SK-N-SH treated with all-trans-retinoic acid at 6 μM for 48 hours (cell line): ENCODE data around the gene LGALS7.
"Not testable (repeated sequence)": the region's sequence is repeated elsewhere in the genome, so short reads cannot be mapped to it uniquely, and the experiment has no call there.

ENCODE experiments used
- ATAC-seq: fragments of 200-7000 bp; cut with Tn5 transposase; 3 replicates; pipeline ENCODE4 v1.9.1; 2020; ENCODE audit warnings: mild to moderate bottlenecking, moderate library complexity
- ARNTL ChIP-seq: fragments of 450-650 bp; formaldehyde crosslinking; IDR thresholded peaks from 2 replicates; pipeline ENCODE4 v1.5.0; 2020; ENCODE audit warnings: low read depth, mild to moderate bottlenecking, moderate library complexity, borderline replicate concordance
- BACH2 ChIP-seq: fragments of 250-450 bp; sonication (Bioruptor Pico); IDR thresholded peaks from 2 replicates; pipeline ENCODE4 v1.9.0; 2021; ENCODE audit warnings: mild to moderate bottlenecking, borderline replicate concordance
- ESRRG ChIP-seq: fragments of 250-450 bp; sonication (Bioruptor Pico); IDR thresholded peaks from 2 replicates; pipeline ENCODE4 v1.6.1; 2021; ENCODE audit warnings: mild to moderate bottlenecking
- GLIS3 ChIP-seq: fragments of 250-450 bp; sonication (Bioruptor Pico); IDR thresholded peaks from 2 replicates; pipeline ENCODE4 v1.5.0; 2020; ENCODE audit warnings: mild to moderate bottlenecking, moderate library complexity
- ISL1 ChIP-seq: fragments of 250-450 bp; sonication (Bioruptor Pico); IDR thresholded peaks from 2 replicates; pipeline ENCODE4 v2.1.2; 2022; ENCODE audit warnings: mild to moderate bottlenecking, moderate library complexity
- OSR1 ChIP-seq: fragments of 250-450 bp; sonication (Bioruptor Pico); IDR thresholded peaks from 2 replicates; pipeline ENCODE4 v1.8.0; 2022; ENCODE audit warnings: moderate library complexity, mild to moderate bottlenecking, inconsistent platforms
- PPARA ChIP-seq: fragments of 250-450 bp; sonication (Bioruptor Pico); IDR thresholded peaks from 2 replicates; pipeline ENCODE4 v1.5.0; 2020; ENCODE audit warnings: mild to moderate bottlenecking, borderline replicate concordance
- RARB ChIP-seq: fragments of 250-450 bp; sonication (Bioruptor Pico); IDR thresholded peaks from 2 replicates; pipeline ENCODE4 v1.8.0; 2021; ENCODE audit warnings: mild to moderate bottlenecking, moderate library complexity
- TCF4 ChIP-seq: fragments of 250-450 bp; sonication (Bioruptor Pico); IDR thresholded peaks from 2 replicates; pipeline ENCODE4 v1.8.0; 2021; ENCODE audit warnings: mild to moderate bottlenecking, moderate library complexity, borderline replicate concordance
- TOX ChIP-seq: fragments of 250-450 bp; sonication (Bioruptor Pico); IDR thresholded peaks from 2 replicates; pipeline ENCODE4 v1.8.0; 2021; ENCODE audit warnings: mild to moderate bottlenecking, moderate library complexity, borderline replicate concordance
- ZC3H10 ChIP-seq: fragments of 250-450 bp; sonication (Bioruptor Pico); IDR thresholded peaks from 2 replicates; pipeline ENCODE4 v1.5.1; 2021; ENCODE audit warnings: mild to moderate bottlenecking, moderate library complexity
- ZFP3 ChIP-seq: fragments of 250-450 bp; sonication (Bioruptor Pico); IDR thresholded peaks from 2 replicates; pipeline ENCODE4 v1.5.0; 2020; ENCODE audit warnings: mild to moderate bottlenecking, moderate library complexity
- ZFP30 ChIP-seq: fragments of 450-650 bp; formaldehyde crosslinking; IDR thresholded peaks from 2 replicates; pipeline ENCODE4 v1.5.0; 2022; ENCODE audit warnings: mild to moderate bottlenecking, moderate library complexity
- ZNF565 ChIP-seq: fragments of 450-650 bp; formaldehyde crosslinking; conservative IDR thresholded peaks from 2 replicates; pipeline ENCODE4 v1.5.0; 2020; ENCODE audit warnings: low read depth, mild to moderate bottlenecking, moderate library complexity
- TF ChIP-seq, protein P1 (sequence below): fragments of 250-450 bp; sonication (Bioruptor Pico); IDR thresholded peaks from 2 replicates; pipeline ENCODE4 v1.8.0; 2021; ENCODE audit warnings: low read depth, mild to moderate bottlenecking, moderate library complexity, borderline replicate concordance
- TF ChIP-seq, protein P2 (sequence below): fragments of 250-450 bp; sonication (Bioruptor Pico); IDR thresholded peaks from 2 replicates; pipeline ENCODE4 v1.5.1; 2020; ENCODE audit warnings: low read depth, mild to moderate bottlenecking, moderate library complexity
- TF ChIP-seq, protein P3 (sequence below): fragments of 250-450 bp; sonication (Bioruptor Pico); IDR thresholded peaks from 2 replicates; pipeline ENCODE4 v1.5.0; 2020; ENCODE audit warnings: mild to moderate bottlenecking, moderate library complexity
- TF ChIP-seq, protein P4 (sequence below): fragments of 250-450 bp; sonication (Bioruptor Pico); IDR thresholded peaks from 2 replicates; pipeline ENCODE4 v1.5.1; 2021; ENCODE audit warnings: mild to moderate bottlenecking, moderate library complexity
- TF ChIP-seq, protein P5 (sequence below): fragments of 250-450 bp; sonication (Bioruptor Pico); IDR thresholded peaks from 2 replicates; pipeline ENCODE4 v1.8.0; 2020; ENCODE audit warnings: mild to moderate bottlenecking, moderate library complexity, borderline replicate concordance

Gene LGALS7

DNA sequence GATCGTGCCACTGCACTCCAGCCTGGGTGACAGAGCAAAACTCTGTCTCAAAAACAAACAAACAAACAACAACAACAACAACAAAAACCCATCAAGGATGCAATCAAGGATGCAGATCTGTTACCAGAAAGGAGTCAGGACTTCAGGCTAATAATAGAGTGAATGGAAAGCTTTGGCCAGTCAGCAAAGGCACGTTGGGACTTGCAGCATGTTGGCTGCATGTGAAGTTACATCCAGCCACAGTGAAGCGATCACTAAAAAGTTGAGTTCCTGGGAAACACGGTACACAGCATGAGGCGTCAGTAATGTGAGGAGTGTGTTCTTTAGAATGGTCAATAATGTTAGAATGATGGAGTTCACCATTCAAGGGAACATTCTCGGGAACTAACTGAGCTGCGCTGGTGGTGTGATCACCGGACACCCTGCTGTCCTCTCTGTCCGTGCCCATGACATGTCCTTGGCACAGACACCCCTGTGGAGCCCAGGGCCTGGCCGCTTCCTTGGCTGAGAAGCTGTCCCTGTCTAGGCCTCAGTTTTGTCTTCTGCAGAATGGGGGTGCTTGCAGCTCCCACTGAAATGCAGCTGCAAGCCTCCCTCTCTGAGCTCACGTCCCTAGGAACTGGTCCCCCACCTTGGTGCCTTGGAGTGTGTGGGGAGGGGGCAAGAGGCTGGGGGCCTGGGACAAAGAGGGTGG is 13.4 kb upstream of the LGALS7 start (continued):
- TF ChIP-seq TOX (no peak), ARNTL (CRISPR knock-in tag) (no peak), TCF4 (CRISPR knock-in tag) (no peak), ESRRG (no peak)
- TF ChIP-seq, protein P1, sequence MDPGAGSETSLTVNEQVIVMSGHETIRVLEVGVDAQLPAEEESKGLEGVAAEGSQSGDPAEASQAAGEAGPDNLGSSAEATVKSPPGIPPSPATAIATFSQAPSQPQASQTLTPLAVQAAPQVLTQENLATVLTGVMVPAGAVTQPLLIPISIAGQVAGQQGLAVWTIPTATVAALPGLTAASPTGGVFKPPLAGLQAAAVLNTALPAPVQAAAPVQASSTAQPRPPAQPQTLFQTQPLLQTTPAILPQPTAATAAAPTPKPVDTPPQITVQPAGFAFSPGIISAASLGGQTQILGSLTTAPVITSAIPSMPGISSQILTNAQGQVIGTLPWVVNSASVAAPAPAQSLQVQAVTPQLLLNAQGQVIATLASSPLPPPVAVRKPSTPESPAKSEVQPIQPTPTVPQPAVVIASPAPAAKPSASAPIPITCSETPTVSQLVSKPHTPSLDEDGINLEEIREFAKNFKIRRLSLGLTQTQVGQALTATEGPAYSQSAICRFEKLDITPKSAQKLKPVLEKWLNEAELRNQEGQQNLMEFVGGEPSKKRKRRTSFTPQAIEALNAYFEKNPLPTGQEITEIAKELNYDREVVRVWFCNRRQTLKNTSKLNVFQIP (CRISPR knock-in tag) = no peak

DNA sequence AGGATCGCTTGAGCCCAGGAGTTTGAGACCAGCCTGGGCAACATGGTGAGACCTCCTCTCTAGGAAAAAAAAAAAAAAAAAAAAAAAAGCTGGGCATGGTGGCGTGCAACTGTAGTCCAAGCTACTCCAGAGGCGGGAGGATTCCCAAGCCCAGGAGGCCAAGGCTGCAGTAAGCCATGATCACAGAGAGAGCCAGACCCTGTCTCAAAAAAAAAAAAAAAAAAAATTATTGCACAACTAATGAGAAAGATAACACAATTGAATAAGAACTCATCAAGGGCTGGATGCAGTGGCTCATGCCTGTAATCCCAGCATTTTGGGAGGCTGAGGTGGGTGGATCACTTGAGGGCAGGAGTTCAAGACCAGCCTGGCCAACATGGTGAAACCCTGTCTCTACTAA is 12.7 kb upstream of the LGALS7 start:
- not testable (repeated sequence) for ATAC-seq

DNA sequence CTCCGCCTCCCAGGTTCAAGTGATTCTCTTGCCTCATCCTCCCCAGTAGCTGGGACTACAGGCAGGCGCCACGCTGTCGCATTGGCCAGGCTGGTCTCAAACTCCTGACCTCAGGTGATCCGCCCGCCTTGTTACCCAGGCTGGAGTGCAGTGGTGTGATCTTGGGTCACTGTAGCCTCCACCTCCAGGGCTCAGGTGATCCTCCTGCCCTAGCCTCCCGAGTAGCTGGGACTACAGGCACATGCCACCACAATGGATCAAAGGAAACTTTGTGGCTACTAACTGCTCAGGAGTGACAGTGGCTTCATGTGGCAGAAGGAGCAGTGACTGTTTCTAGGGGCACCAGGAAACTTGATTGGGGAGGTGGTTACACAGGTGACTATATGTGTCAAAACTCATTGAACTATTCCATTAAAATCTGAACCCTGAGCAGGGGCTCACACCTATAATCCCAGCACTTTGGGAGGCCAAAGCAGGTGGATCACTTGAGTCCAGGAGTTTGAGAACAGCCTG is 11.9 kb upstream of the LGALS7 start:
- TF ChIP-seq ZC3H10 (CRISPR knock-in tag) (no peak), GLIS3 (CRISPR knock-in tag) (no peak), ZFP30 (CRISPR knock-in tag) (no peak), BACH2 (CRISPR knock-in tag) (no peak), ZNF565 (CRISPR knock-in tag) (no peak), TOX (no peak), ZFP3 (CRISPR knock-in tag) (no peak), ESRRG (no peak), ARNTL (CRISPR knock-in tag) (no peak), TCF4 (CRISPR knock-in tag) (no peak), ISL1 (no peak), PPARA (CRISPR knock-in tag) (no peak), RARB (CRISPR knock-in tag) (no peak), OSR1 (CRISPR knock-in tag) (no peak)
- TF ChIP-seq, protein P2, sequence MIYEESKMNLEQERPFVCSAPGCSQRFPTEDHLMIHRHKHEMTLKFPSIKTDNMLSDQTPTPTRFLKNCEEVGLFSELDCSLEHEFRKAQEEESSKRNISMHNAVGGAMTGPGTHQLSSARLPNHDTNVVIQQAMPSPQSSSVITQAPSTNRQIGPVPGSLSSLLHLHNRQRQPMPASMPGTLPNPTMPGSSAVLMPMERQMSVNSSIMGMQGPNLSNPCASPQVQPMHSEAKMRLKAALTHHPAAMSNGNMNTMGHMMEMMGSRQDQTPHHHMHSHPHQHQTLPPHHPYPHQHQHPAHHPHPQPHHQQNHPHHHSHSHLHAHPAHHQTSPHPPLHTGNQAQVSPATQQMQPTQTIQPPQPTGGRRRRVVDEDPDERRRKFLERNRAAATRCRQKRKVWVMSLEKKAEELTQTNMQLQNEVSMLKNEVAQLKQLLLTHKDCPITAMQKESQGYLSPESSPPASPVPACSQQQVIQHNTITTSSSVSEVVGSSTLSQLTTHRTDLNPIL (CRISPR knock-in tag) = no peak
- TF ChIP-seq, protein P3, sequence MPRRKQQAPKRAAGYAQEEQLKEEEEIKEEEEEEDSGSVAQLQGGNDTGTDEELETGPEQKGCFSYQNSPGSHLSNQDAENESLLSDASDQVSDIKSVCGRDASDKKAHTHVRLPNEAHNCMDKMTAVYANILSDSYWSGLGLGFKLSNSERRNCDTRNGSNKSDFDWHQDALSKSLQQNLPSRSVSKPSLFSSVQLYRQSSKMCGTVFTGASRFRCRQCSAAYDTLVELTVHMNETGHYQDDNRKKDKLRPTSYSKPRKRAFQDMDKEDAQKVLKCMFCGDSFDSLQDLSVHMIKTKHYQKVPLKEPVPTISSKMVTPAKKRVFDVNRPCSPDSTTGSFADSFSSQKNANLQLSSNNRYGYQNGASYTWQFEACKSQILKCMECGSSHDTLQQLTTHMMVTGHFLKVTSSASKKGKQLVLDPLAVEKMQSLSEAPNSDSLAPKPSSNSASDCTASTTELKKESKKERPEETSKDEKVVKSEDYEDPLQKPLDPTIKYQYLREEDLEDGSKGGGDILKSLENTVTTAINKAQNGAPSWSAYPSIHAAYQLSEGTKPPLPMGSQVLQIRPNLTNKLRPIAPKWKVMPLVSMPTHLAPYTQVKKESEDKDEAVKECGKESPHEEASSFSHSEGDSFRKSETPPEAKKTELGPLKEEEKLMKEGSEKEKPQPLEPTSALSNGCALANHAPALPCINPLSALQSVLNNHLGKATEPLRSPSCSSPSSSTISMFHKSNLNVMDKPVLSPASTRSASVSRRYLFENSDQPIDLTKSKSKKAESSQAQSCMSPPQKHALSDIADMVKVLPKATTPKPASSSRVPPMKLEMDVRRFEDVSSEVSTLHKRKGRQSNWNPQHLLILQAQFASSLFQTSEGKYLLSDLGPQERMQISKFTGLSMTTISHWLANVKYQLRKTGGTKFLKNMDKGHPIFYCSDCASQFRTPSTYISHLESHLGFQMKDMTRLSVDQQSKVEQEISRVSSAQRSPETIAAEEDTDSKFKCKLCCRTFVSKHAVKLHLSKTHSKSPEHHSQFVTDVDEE (CRISPR knock-in tag) = no peak
- TF ChIP-seq, protein P4, sequence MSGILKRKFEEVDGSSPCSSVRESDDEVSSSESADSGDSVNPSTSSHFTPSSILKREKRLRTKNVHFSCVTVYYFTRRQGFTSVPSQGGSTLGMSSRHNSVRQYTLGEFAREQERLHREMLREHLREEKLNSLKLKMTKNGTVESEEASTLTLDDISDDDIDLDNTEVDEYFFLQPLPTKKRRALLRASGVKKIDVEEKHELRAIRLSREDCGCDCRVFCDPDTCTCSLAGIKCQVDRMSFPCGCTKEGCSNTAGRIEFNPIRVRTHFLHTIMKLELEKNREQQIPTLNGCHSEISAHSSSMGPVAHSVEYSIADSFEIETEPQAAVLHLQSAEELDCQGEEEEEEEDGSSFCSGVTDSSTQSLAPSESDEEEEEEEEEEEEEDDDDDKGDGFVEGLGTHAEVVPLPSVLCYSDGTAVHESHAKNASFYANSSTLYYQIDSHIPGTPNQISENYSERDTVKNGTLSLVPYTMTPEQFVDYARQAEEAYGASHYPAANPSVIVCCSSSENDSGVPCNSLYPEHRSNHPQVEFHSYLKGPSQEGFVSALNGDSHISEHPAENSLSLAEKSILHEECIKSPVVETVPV = no peak
- TF ChIP-seq, protein P1 (CRISPR knock-in tag) = no peak
- no peak for ATAC-seq

DNA sequence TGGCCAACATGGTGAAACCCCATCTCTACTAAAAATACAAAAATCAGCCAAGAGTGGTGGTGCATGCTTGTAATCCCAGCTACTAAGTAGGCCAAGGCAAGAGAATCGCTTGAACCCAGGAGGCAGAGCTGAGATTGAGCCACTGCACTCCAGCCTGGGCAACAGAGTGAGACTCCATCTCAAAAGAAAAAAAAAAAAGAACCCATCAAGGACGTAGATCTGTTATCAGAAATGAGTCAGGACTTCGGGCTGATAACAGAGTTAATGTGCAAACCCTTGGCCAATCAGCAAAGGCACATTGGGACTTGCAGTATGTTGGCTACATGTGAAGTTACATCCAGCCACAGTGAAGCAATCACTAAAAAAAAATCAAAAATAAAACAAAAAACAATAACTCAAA is 10.9 kb upstream of the LGALS7 start:
- TF ChIP-seq, protein P3 (CRISPR knock-in tag) = no peak
- TF ChIP-seq RARB (CRISPR knock-in tag) = no peak
- TF ChIP-seq OSR1 (CRISPR knock-in tag) = no peak
- TF ChIP-seq BACH2 (CRISPR knock-in tag) = no peak
- TF ChIP-seq, protein P5, sequence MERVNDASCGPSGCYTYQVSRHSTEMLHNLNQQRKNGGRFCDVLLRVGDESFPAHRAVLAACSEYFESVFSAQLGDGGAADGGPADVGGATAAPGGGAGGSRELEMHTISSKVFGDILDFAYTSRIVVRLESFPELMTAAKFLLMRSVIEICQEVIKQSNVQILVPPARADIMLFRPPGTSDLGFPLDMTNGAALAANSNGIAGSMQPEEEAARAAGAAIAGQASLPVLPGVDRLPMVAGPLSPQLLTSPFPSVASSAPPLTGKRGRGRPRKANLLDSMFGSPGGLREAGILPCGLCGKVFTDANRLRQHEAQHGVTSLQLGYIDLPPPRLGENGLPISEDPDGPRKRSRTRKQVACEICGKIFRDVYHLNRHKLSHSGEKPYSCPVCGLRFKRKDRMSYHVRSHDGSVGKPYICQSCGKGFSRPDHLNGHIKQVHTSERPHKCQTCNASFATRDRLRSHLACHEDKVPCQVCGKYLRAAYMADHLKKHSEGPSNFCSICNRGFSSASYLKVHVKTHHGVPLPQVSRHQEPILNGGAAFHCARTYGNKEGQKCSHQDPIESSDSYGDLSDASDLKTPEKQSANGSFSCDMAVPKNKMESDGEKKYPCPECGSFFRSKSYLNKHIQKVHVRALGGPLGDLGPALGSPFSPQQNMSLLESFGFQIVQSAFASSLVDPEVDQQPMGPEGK (CRISPR knock-in tag) = no peak
- ATAC-seq = no peak

DNA sequence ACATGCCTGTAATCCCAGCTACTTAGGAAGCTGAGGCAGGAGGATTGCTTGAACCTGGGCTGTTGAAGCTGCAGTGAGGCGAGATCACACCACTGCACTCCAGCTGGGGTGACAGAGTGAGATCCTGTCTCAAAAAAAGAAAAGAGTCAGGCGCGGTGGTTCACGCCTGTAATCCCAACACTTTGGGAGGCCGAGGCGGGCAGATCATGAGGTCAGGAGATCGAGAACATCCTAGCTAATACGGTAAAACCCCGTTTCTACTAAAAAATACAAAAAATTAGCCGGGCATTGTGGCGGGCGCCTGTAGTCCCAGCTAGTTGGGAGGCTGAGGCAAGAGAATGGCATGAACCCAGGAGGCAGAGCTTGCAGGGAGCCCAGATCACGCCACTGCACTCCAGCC is 8.9 kb upstream of the LGALS7 start:
- ATAC-seq = not testable (repeated sequence)
